ENCODE measurements around the gene SLC12A7. TPM values are rescaled to one million over a fixed set of nuclear protein-coding genes. Genes with fewer than 3 reads are reported as not detected.
A peak's percentile ranks its signal among the peaks of the same experiment; 100 is the strongest.

SLC12A7 gene
- total RNA-seq, 4 donors from 2014 or later: 18.8 to 28.7 (median 24.5) TPM

GRCh38 chr5:1134478-1134877 lies 22.6 kb upstream of the SLC12A7 start:
- ATAC-seq: no peak
- Histone ChIP-seq H3K36me3 (no peaks in the 10 kb centered on the region), H3K4me1 (peaks cover 0 to 22% (median 0%) of the 10 kb centered on the region in 3 donors), H3K27me3 (peaks cover 5% of the 10 kb centered on the region), H3K4me3 (no peak overlapping the region), H3K27ac (no peak overlapping the region), H3K9me3 (no peaks in the 10 kb centered on the region)
- 70 to 83% methylated on average over 9 to 11 of the region's 14 CpGs for WGBS, 2 donors (ENCODE audit: low coverage in 1 of 2)
- TF ChIP-seq POLR2AphosphoS5 (IDR thresholded peaks at IDR 0.05) (no peak), EP300 (IDR thresholded peaks at IDR 0.05) (no peak), POLR2A (IDR thresholded peaks at IDR 0.05) (no peak), CTCF (IDR thresholded peaks at IDR 0.05) (no peak)

- no peaks in the 10 kb centered on the region for H3K36me3 ChIP-seq
- ATAC-seq: peak; percentile 19
- no peak overlapping the region for H3K4me3 ChIP-seq
- peaks cover 5% of the 10 kb centered on the region for H3K27me3 ChIP-seq
- peak overlapping the region in 2 of 4 donors; percentile 41 to 55 for H3K27ac ChIP-seq
- no peak for TF ChIP-seq POLR2AphosphoS5 (IDR thresholded peaks at IDR 0.05)
- 40 to 53% methylated on average over 3 to 9 of the region's 17 CpGs for WGBS, 2 donors (ENCODE audit: low coverage in 1 of 2)
- H3K4me1 ChIP-seq: peaks cover 0 to 26% (median 0%) of the 10 kb centered on the region in 3 donors
- H3K9me3 ChIP-seq: no peaks in the 10 kb centered on the region
Measured at GRCh38 chr5:1133510-1134201, 21.8 kb upstream of the SLC12A7 start.

- TF ChIP-seq CTCF (IDR thresholded peaks at IDR 0.05) (no peak), POLR2A (IDR thresholded peaks at IDR 0.05) (no peak), EP300 (IDR thresholded peaks at IDR 0.05) (no peak), POLR2AphosphoS5 (IDR thresholded peaks at IDR 0.05) (no peak)
- no peaks in the 10 kb centered on the region for H3K9me3 ChIP-seq
- WGBS, 2 donors (ENCODE audit: low coverage in 1 of 2): 100% methylated on average over 2 of the region's 9 CpGs; no CpG with 5 or more reads in 1 of the 2 donors
- no peaks in the 10 kb centered on the region for H3K36me3 ChIP-seq
- peaks cover 5% of the 10 kb centered on the region for H3K27me3 ChIP-seq
- H3K4me3 ChIP-seq: no peak overlapping the region
- peaks cover 0 to 32% (median 4%) of the 10 kb centered on the region in 3 donors for H3K4me1 ChIP-seq
- H3K27ac ChIP-seq: peak overlapping the region in 3 of 4 donors; percentile 30 to 41 (median 37)
- no peak for ATAC-seq
Measured at GRCh38 chr5:1133108-1133507, 21.2 kb upstream of the SLC12A7 start.

GRCh38 chr5:1132570-1132969 lies 20.7 kb upstream of the SLC12A7 start:
- Histone ChIP-seq H3K4me1 (peaks cover 0 to 37% (median 7%) of the 10 kb centered on the region in 3 donors), H3K27ac (peak overlapping the region in 2 of 4 donors; percentile 30 to 37), H3K4me3 (no peak overlapping the region), H3K36me3 (no peaks in the 10 kb centered on the region), H3K9me3 (no peaks in the 10 kb centered on the region), H3K27me3 (peaks cover 5% of the 10 kb centered on the region)
- TF ChIP-seq POLR2AphosphoS5 (IDR thresholded peaks at IDR 0.05): no peak
- no peak for TF ChIP-seq CTCF (IDR thresholded peaks at IDR 0.05)
- no peak for TF ChIP-seq POLR2A (IDR thresholded peaks at IDR 0.05)
- no peak for TF ChIP-seq EP300 (IDR thresholded peaks at IDR 0.05)
- peak; percentile 56 for ATAC-seq
- 49 to 67% methylated on average over 1 to 7 of the region's 8 CpGs for WGBS, 2 donors (ENCODE audit: low coverage in 1 of 2)

- H3K36me3 ChIP-seq: no peaks in the 10 kb centered on the region
- TF ChIP-seq POLR2A (IDR thresholded peaks at IDR 0.05) (no peak), POLR2AphosphoS5 (IDR thresholded peaks at IDR 0.05) (no peak), CTCF (IDR thresholded peaks at IDR 0.05) (no peak), EP300 (IDR thresholded peaks at IDR 0.05) (no peak)
- H3K27me3 ChIP-seq: peaks cover 5% of the 10 kb centered on the region
- no CpG with 5 or more reads among the region's 11 CpGs for WGBS, 2 donors (ENCODE audit: low coverage in 1 of 2)
- no peak overlapping the region for H3K27ac ChIP-seq
- H3K4me1 ChIP-seq: peaks cover 0 to 37% (median 7%) of the 10 kb centered on the region in 3 donors
- H3K9me3 ChIP-seq: no peaks in the 10 kb centered on the region
- no peak for ATAC-seq
- H3K4me3 ChIP-seq: no peak overlapping the region
Measured at GRCh38 chr5:1131726-1132125, 19.9 kb upstream of the SLC12A7 start.
